T-cell (primary cell): ENCODE measurements around the gene ZNF335. TPM values are rescaled to one million over a fixed set of nuclear protein-coding genes. Genes with fewer than 3 reads are reported as not detected.
A peak's percentile ranks its signal among the peaks of the same experiment; 100 is the strongest.

Experiments
- ATAC-seq, 4 experiments: fragments of 200-7000 bp in 3 of 4; fragments of 150-1000 bp in 1 of 4; cut with Tn5 transposase; replicated peaks in 1 of 4; 1 replicate in 3 of 4; 2 replicates in 1 of 4; pipeline ENCODE4 v1.10.0; 2021; ENCODE audit warnings: moderate library complexity in 3 of 4, mild to moderate bottlenecking in 2 of 4, moderate number of reproducible peaks in 1 of 4
- CTCF ChIA-PET, 2 donors: fragments of 300-600 bp; sonication (Branson Sonifier 250); formaldehyde crosslinking; loops; one replicate each; lab custom pipeline; 2022; ENCODE audit warnings: antibody characterized with exemption in 2 of 2; lab: Charles Lee
- POLR2A ChIA-PET, 2 donors: fragments of 300-600 bp; sonication (Branson Sonifier 250); formaldehyde crosslinking; loops; one replicate each; lab custom pipeline; 2022; ENCODE audit warnings: antibody characterized with exemption in 2 of 2; lab: Charles Lee
- DNase-seq, 35 experiments: peaks; one replicate each; pipeline versions ENCODE4 v3.0.0 to v3.0.0-alpha.2; 2013 to 2023
- H3K27ac ChIP-seq: one replicate; pipeline ENCODE4 v1.5.1; 2013; ENCODE audit warnings: low read length
- H3K27me3 ChIP-seq, 2 experiments: replicated peaks in 1 of 2; 1 replicate in 1 of 2; 2 replicates in 1 of 2; pipeline versions ENCODE4 v1.6.1 to v1.7.0; 2013; ENCODE audit warnings: low read length in 1 of 2, mixed read lengths in 1 of 2; ENCODE audit not compliant: control insufficient read depth in 2 of 2, insufficient read depth in 2 of 2; ENCODE audit errors: extremely low read depth in 1 of 2
- H3K36me3 ChIP-seq, 2 donors: 1 replicate in 1 of 2; 2 replicates in 1 of 2; pipeline versions ENCODE4 v1.6.1 to v1.7.0; 2013; ENCODE audit warnings: low read length in 1 of 2; ENCODE audit not compliant: control insufficient read depth in 2 of 2, insufficient read depth in 1 of 2; ENCODE audit errors: extremely low read depth in 1 of 2
- H3K4me1 ChIP-seq, 2 experiments: 1 replicate in 1 of 2; 2 replicates in 1 of 2; pipeline versions ENCODE4 v1.6.1 to v1.7.0; 2013; ENCODE audit warnings: low read length in 2 of 2, mixed read lengths in 1 of 2; ENCODE audit not compliant: insufficient read depth in 2 of 2, control insufficient read depth in 1 of 2; ENCODE audit errors: extremely low read depth in 1 of 2
- H3K4me3 ChIP-seq, 2 donors: 1 replicate in 1 of 2; 2 replicates in 1 of 2; pipeline versions ENCODE4 v1.5.1 to v1.7.0; 2013; ENCODE audit warnings: mild to moderate bottlenecking in 2 of 2, low read length in 1 of 2, moderate library complexity in 1 of 2; ENCODE audit not compliant: control insufficient read depth in 1 of 2; ENCODE audit errors: extremely low read depth in 1 of 2
- H3K9me3 ChIP-seq: 2 replicates; pipeline ENCODE4 v1.7.0; 2013
- H3K27ac Mint-ChIP-seq, 2 donors: one replicate each; pipeline ENCODE4 v1.8.0; 2020 to 2021; ENCODE audit warnings: mild to moderate bottlenecking in 2 of 2, mixed read lengths in 2 of 2
- H3K27me3 Mint-ChIP-seq, 2 donors: one replicate each; pipeline ENCODE4 v1.8.0; 2021 to 2022; ENCODE audit warnings: mixed read lengths in 2 of 2
- H3K36me3 Mint-ChIP-seq: one replicate; pipeline ENCODE4 v1.8.0; 2021; ENCODE audit warnings: mixed read lengths
- H3K4me1 Mint-ChIP-seq, 3 donors: one replicate each; pipeline ENCODE4 v1.8.0; 2020 to 2022; ENCODE audit warnings: mixed read lengths in 3 of 3, mild to moderate bottlenecking in 1 of 3
- H3K4me3 Mint-ChIP-seq, 3 donors: one replicate each; pipeline ENCODE4 v1.8.0; 2020 to 2022; ENCODE audit warnings: mild to moderate bottlenecking in 3 of 3, mixed read lengths in 3 of 3, moderate library complexity in 3 of 3
- H3K9me3 Mint-ChIP-seq, 3 donors: one replicate each; pipeline ENCODE4 v1.8.0; 2020 to 2022; ENCODE audit warnings: mixed read lengths in 3 of 3
- WGBS: methylation state at CpG from one replicate; pipeline ENCODE4 v1.1.5; 2013; ENCODE audit warnings: missing lambda C conversion rate; ENCODE audit not compliant: insufficient coverage; 5-methylcytosine and 5-hydroxymethylcytosine counted together
- total RNA-seq, 35 experiments: library from RNA in 6 of 35; stranded (reverse) in 6 of 35; fragments of 120-200 nt in 1 of 35; gene quantifications; one replicate each; pipeline versions ENCODE4 v1.2.1 to v1.2.4 and lab custom pipeline; 2013 to 2026

ZNF335 gene
- total RNA-seq, 5 donors from 2014 or later (not counting 1 experiment from before 2014, with no cell fraction given): 58.6 to 106 (median 68.3) TPM

GRCh38 chr20:46010491-46011391 is 38.7 kb upstream of the ZNF335 start:
- Histone ChIP-seq H3K27ac (no peak overlapping the region), H3K4me3 (peak overlapping the region; percentile 29 to 52), H3K27me3 (peaks cover 3 to 78% of the 10 kb centered on the region in 2 experiments), H3K4me1 (peaks cover 18 to 83% of the 10 kb centered on the region in 2 experiments), H3K36me3 (no peaks in the 10 kb centered on the region), H3K9me3 (no peaks in the 10 kb centered on the region)
- Mint-ChIP-seq H3K27me3 (peaks cover 64% of the 10 kb centered on the region in 2 donors), H3K4me3 (peak overlapping the region; percentile 35 to 63 (median 59)), H3K36me3 (no peaks in the 10 kb centered on the region), H3K4me1 (peaks cover 71 to 81% (median 75%) of the 10 kb centered on the region in 3 donors), H3K9me3 (no peaks in the 10 kb centered on the region), H3K27ac (no peak overlapping the region)
- DNase-seq (peak in 33 of 35 experiments; percentile 27 to 86 (median 63)), ATAC-seq (peak; percentile 34 to 78 (median 40))
- WGBS: 9% methylated on average over 74 of the region's 74 CpGs
- POLR2A ChIA-PET: no interaction called here
- CTCF ChIA-PET: no interaction called here

GRCh38 chr20:46009816-46010215 is 37.8 kb upstream of the ZNF335 start:
- CTCF ChIA-PET: interaction anchor here in 1 of 2 donors (0.6 kb wide), 1 partner anchor 27 kb away, joined by 3 read pairs; no protein-coding TSS in a partner anchor
- H3K9me3 ChIP-seq: no peaks in the 10 kb centered on the region
- ATAC-seq: no peak
- DNase-seq: no peak
- POLR2A ChIA-PET: interaction anchor here in 1 of 2 donors (0.5 kb wide), 1 partner anchor 1508 kb away, joined by 5 read pairs; no protein-coding TSS in a partner anchor
- Mint-ChIP-seq H3K27ac (peak overlapping the region in 1 of 2 donors; percentile 39), H3K9me3 (no peaks in the 10 kb centered on the region), H3K4me3 (peak overlapping the region in 1 of 3 donors; percentile 63), H3K4me1 (peaks cover 80 to 88% (median 84%) of the 10 kb centered on the region in 3 donors), H3K27me3 (peaks cover 58 to 59% of the 10 kb centered on the region in 2 donors), H3K36me3 (no peaks in the 10 kb centered on the region)
- H3K27ac ChIP-seq: no peak overlapping the region
- peaks cover 3 to 78% of the 10 kb centered on the region in 2 experiments for H3K27me3 ChIP-seq
- H3K36me3 ChIP-seq: no peaks in the 10 kb centered on the region
- no peak overlapping the region for H3K4me3 ChIP-seq
- peaks cover 25 to 93% of the 10 kb centered on the region in 2 experiments for H3K4me1 ChIP-seq
- WGBS: 73% methylated on average over 17 of the region's 20 CpGs

GRCh38 chr20:46007671-46008070 is 35.7 kb upstream of the ZNF335 start:
- H3K4me1 ChIP-seq: peaks cover 36 to 90% of the 10 kb centered on the region in 2 experiments
- Mint-ChIP-seq H3K27me3 (peaks cover 43 to 47% of the 10 kb centered on the region in 2 donors), H3K9me3 (no peaks in the 10 kb centered on the region), H3K4me3 (peak overlapping the region in 1 of 3 donors; percentile 23), H3K4me1 (peaks cover 80 to 89% (median 87%) of the 10 kb centered on the region in 3 donors), H3K36me3 (no peaks in the 10 kb centered on the region), H3K27ac (no peak overlapping the region)
- peaks cover 3 to 59% of the 10 kb centered on the region in 2 experiments for H3K27me3 ChIP-seq
- POLR2A ChIA-PET: interaction anchor here in 1 of 2 donors (0.6 kb wide), 1 partner anchor 20 kb away, joined by 6 read pairs; no protein-coding TSS in a partner anchor
- no peaks in the 10 kb centered on the region for H3K36me3 ChIP-seq
- WGBS: 86% methylated on average over 2 of the region's 4 CpGs
- no peak for ATAC-seq
- no peak overlapping the region for H3K4me3 ChIP-seq
- DNase-seq: no peak
- H3K9me3 ChIP-seq: no peaks in the 10 kb centered on the region
- H3K27ac ChIP-seq: no peak overlapping the region
- CTCF ChIA-PET: interaction anchor here (0.6 kb wide), 3 partner anchors 9 to 404 kb away, joined by 4 read pairs; no protein-coding TSS in a partner anchor

GRCh38 chr20:46006964-46007363 is 35.0 kb upstream of the ZNF335 start:
- CTCF ChIA-PET: no interaction called here
- Mint-ChIP-seq H3K4me3 (no peak overlapping the region), H3K27me3 (peaks cover 37 to 40% of the 10 kb centered on the region in 2 donors), H3K4me1 (peaks cover 76 to 84% (median 83%) of the 10 kb centered on the region in 3 donors), H3K27ac (no peak overlapping the region), H3K9me3 (no peaks in the 10 kb centered on the region), H3K36me3 (no peaks in the 10 kb centered on the region)
- DNase-seq (no peak), ATAC-seq (no peak)
- Histone ChIP-seq H3K27me3 (peaks cover 3 to 55% of the 10 kb centered on the region in 2 experiments), H3K36me3 (no peaks in the 10 kb centered on the region), H3K4me1 (peaks cover 37 to 86% of the 10 kb centered on the region in 2 experiments), H3K27ac (no peak overlapping the region), H3K9me3 (no peaks in the 10 kb centered on the region), H3K4me3 (no peak overlapping the region)
- WGBS: no CpG with 5 or more reads among the region's 11 CpGs
- POLR2A ChIA-PET: no interaction called here

GRCh38 chr20:46006022-46006705 is 34.2 kb upstream of the ZNF335 start:
- Histone ChIP-seq H3K27me3 (peaks cover 3 to 47% of the 10 kb centered on the region in 2 experiments), H3K4me1 (peaks cover 44 to 84% of the 10 kb centered on the region in 2 experiments), H3K36me3 (no peaks in the 10 kb centered on the region), H3K9me3 (no peaks in the 10 kb centered on the region), H3K27ac (no peak overlapping the region), H3K4me3 (no peak overlapping the region)
- ChIA-PET POLR2A (no interaction called here), CTCF (interaction anchor here in 1 of 2 donors (0.6 kb wide), 1 partner anchor 164 kb away, joined by 3 read pairs; no protein-coding TSS in a partner anchor)
- Mint-ChIP-seq H3K27ac (peak overlapping the region in 1 of 2 donors; percentile 47), H3K4me3 (peak overlapping the region in 1 of 3 donors; percentile 78), H3K9me3 (no peaks in the 10 kb centered on the region), H3K36me3 (no peaks in the 10 kb centered on the region), H3K27me3 (peaks cover 29 to 32% of the 10 kb centered on the region in 2 donors), H3K4me1 (peaks cover 77 to 84% (median 81%) of the 10 kb centered on the region in 3 donors)
- WGBS: 94% methylated on average over 3 of the region's 6 CpGs
- no peak for DNase-seq
- no peak for ATAC-seq
